Tibial nerve (tissue), 4 donors: ENCODE data around the gene CD34.
"Not testable (repeated sequence)": the region's sequence is repeated elsewhere in the genome, so short reads cannot be mapped to it uniquely, and the experiment has no call there.

Experiments
- EP300 ChIP-seq, 2 donors: sonication (generic); formaldehyde crosslinking; IDR thresholded peaks; one replicate each; pipeline ENCODE4 v1.6.1; 2017; ENCODE audit warnings: antibody characterized with exemption in 2 of 2, mild to moderate bottlenecking in 1 of 2
- POLR2A ChIP-seq, 2 donors: fragments of 450-650 bp; IDR thresholded peaks; one replicate each; pipeline ENCODE4 v1.6.1; 2017; ENCODE audit warnings: antibody characterized with exemption in 2 of 2, mild to moderate bottlenecking in 2 of 2, moderate library complexity in 2 of 2
- TF ChIP-seq, protein P1 (sequence below), 5 experiments: fragments of 200-600 bp in 3 of 5; fragments of 450-650 bp in 2 of 5; sonication (generic) in 3 of 5; IDR thresholded peaks; one replicate each; pipeline ENCODE4 v1.5.1; 2016 to 2019; ENCODE audit warnings: antibody characterized with exemption in 5 of 5, mild to moderate bottlenecking in 3 of 5, moderate library complexity in 2 of 5

- TF ChIP-seq, protein P1, sequence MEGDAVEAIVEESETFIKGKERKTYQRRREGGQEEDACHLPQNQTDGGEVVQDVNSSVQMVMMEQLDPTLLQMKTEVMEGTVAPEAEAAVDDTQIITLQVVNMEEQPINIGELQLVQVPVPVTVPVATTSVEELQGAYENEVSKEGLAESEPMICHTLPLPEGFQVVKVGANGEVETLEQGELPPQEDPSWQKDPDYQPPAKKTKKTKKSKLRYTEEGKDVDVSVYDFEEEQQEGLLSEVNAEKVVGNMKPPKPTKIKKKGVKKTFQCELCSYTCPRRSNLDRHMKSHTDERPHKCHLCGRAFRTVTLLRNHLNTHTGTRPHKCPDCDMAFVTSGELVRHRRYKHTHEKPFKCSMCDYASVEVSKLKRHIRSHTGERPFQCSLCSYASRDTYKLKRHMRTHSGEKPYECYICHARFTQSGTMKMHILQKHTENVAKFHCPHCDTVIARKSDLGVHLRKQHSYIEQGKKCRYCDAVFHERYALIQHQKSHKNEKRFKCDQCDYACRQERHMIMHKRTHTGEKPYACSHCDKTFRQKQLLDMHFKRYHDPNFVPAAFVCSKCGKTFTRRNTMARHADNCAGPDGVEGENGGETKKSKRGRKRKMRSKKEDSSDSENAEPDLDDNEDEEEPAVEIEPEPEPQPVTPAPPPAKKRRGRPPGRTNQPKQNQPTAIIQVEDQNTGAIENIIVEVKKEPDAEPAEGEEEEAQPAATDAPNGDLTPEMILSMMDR (IDR thresholded peaks at IDR 0.05): not testable (repeated sequence)
- not testable (repeated sequence) for TF ChIP-seq POLR2A, EP300 (IDR thresholded peaks at IDR 0.05)
These were observed 15.0 kb upstream of the CD34 start for GRCh38 chr1:207925969-207926368.
